WERI-Rb-1 (cell line): Measurements from ENCODE around the gene FGF16.
"Not testable (repeated sequence)": the region's sequence is repeated elsewhere in the genome, so short reads cannot be mapped to it uniquely, and the experiment has no call there.

Experiments used
- DNase-seq: peaks from one replicate; pipeline ENCODE4 v3.0.0-alpha.2; 2020
- H3K27ac ChIP-seq: fragments of 250-450 bp; sonication (Bioruptor Pico); 2 replicates; pipeline ENCODE4 v1.5.1; 2020; ENCODE audit warnings: mild to moderate bottlenecking, moderate library complexity
- H3K27me3 ChIP-seq: fragments of 250-450 bp; sonication (Bioruptor Pico); 2 replicates; pipeline ENCODE4 v1.5.1; 2021; ENCODE audit warnings: mild to moderate bottlenecking, low read depth, moderate library complexity; ENCODE audit not compliant: insufficient read depth, severe bottlenecking
- H3K36me3 ChIP-seq: fragments of 250-450 bp; sonication (Bioruptor Pico); 2 replicates; pipeline ENCODE4 v1.5.1; 2020; ENCODE audit warnings: mild to moderate bottlenecking, moderate library complexity
- H3K4me3 ChIP-seq: 2 replicates; pipeline ENCODE4 v1.5.1; 2011; ENCODE audit warnings: low read depth, mild to moderate bottlenecking, control low read depth, low read length
- H3K9me3 ChIP-seq: fragments of 250-450 bp; sonication (Bioruptor Pico); 2 replicates; pipeline ENCODE4 v1.5.1; 2021; ENCODE audit warnings: mild to moderate bottlenecking, moderate library complexity; ENCODE audit not compliant: severe bottlenecking
- CTCF ChIP-seq: IDR thresholded peaks from 2 replicates; pipeline ENCODE4 v1.5.1; 2011; ENCODE audit warnings: low read depth, mild to moderate bottlenecking, control low read depth, inconsistent platforms, low read length

The FGF16 gene

DNA sequence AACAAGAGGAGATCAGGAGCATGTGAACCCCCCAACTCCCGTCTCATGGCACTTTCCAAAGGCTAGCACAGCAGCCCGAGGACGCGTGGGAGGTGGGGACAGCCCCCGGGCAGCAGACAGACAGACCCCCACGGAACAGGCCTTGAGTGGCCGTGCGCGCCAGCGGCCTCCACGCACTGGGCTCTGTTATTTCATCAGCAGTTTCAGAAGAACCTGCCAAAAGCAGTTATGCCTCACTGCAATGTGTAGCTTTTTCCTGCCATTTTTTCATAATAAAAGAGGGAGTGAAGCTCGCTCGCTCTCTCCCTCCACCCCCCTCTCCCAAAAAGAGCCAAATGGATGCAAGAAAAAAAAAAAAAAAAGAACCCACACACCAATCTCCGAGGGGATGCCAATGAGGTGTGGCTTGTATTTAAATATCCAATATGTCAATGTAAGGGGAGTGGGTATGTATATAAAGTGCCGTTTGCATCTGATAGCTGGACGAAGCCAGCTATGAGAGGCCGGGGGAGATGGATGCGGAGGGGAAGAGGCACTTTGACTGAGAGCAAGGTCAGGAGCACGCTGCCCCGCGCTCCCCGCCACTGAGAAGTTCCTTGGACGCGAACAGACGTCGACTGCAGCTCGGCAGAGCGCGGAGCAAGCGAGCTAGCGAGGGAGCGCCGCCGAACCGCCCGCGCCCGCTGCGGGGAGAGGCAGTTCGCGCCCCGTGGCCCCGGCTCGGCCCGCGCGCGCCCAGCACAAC is at the start of gene FGF16:
Gene FGF16 (plus strand): TSS at position 482 of the 745 bp plus-strand sequence. CDS start 286 bp downstream, outside the sequence.
- Histone ChIP-seq H3K4me3 (no peak within 1 kb of the TSS), H3K36me3 (no peaks in the 10 kb centered on the region), H3K9me3 (no peaks in the 10 kb centered on the region), H3K27me3 (peaks cover 2% of the 10 kb centered on the region), H3K27ac (no peak within 1 kb of the TSS)
- TF ChIP-seq CTCF, result no peak
- DNase-seq, result no peak

DNA sequence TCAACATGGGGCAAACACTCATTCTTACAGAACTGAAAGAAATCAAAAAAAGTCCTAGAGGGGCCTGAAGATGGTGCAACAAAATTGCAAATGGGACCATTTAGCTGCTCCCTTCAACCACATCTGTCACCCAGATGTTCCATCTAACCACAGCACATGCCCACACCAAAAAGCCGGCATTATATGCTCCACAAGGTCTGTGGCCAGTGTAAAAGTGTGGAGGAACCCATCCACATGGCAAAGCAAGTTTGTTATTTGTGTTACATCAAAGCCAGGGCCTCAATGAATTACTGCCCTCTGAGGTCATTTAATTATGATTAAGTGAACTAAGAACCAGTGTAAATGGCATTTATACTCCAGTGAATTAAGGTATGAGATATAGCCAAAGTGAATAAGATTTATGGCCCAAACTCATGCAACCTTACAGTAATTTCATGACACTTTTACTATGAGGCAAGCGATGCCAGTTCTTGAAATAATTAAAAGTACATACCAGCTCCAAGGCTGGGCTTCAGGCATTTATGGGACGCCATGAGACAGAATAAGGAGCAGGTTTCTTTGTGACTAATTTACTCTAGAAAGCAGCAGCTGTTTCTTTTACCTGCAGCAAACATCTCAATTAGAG is 48.7 kb upstream of the FGF16 start:
- H3K9me3 ChIP-seq, result peaks cover 2% of the 10 kb centered on the region
- no peak for DNase-seq
- no peak overlapping the region for H3K27ac ChIP-seq
- H3K27me3 ChIP-seq, result peaks cover 5% of the 10 kb centered on the region
- H3K4me3 ChIP-seq, result no peak overlapping the region
- no peak for TF ChIP-seq CTCF
- no peaks in the 10 kb centered on the region for H3K36me3 ChIP-seq

DNA sequence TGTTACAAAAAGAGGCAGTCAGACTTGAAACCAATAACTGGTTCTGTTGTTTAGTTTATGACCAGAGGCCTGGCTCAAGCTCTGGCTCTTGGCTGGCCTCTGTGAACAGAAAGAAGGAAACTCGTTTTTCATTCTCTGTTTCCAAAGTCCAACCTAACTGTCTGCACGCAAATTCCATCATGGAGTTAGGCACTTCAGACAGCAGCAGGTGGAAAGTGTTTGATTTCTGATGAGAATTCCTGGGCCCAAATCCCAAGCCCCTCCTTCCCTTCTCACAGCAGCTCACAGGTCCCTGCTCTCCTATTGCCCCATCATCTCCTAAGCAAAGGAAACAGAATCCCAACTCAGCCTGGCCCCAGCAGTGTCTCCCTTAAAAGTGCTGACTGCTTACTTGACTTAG is 42.8 kb upstream of the FGF16 start:
- no peak overlapping the region for H3K27ac ChIP-seq
- H3K9me3 ChIP-seq, result no peaks in the 10 kb centered on the region
- no peak for DNase-seq
- H3K4me3 ChIP-seq, result no peak overlapping the region
- no peaks in the 10 kb centered on the region for H3K36me3 ChIP-seq
- TF ChIP-seq CTCF, result no peak
- peaks cover 3% of the 10 kb centered on the region for H3K27me3 ChIP-seq

DNA sequence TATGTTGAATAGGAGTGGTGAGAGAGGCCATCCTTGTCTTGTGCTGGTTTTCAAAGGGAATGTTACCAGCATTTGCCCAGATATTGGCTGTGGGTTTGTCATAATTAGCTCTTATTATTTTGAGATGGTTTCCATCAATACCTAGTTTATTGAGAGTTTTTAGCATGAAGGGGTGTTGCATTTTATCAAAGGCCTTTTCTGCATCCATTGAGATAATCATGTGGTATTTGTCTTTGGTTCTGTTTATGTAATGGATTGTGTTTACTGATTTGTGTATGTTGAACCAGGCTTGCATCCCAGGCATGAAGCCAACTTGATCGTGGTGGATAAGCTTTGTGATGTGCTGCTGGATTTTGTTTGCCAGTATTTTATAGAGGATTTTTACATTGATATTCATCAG is 39.4 kb upstream of the FGF16 start:
- H3K27me3 ChIP-seq, H3K36me3 ChIP-seq, H3K4me3 ChIP-seq, H3K27ac ChIP-seq, H3K9me3 ChIP-seq, DNase-seq: not testable (repeated sequence)

DNA sequence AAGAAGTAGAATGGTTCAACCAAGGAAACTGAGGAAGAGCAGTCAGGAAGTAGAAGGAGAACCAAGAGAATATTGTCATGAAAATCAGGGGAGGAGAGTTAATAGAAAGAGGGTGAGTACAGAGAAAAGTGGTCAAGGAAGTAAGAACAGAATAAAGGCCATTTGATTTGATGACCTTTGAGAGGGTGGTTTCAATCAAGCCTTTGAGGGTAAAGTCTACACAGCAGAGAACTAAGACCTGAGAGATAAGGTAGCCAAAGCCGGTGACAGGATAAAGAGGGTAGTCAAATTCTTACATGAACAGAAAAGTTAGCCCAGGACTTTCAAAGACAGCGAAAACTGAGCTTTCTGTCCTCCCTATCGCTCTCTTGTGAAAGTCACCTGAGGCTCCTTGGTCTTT is 34.6 kb upstream of the FGF16 start:
- Histone ChIP-seq H3K27ac (no peak overlapping the region), H3K4me3 (no peak overlapping the region), H3K9me3 (no peaks in the 10 kb centered on the region), H3K27me3 (no peaks in the 10 kb centered on the region), H3K36me3 (no peaks in the 10 kb centered on the region)
- no peak for TF ChIP-seq CTCF
- DNase-seq, result no peak

- peak; percentile 36; the same call in 1 of the 2 replicates for TF ChIP-seq CTCF
- no peaks in the 10 kb centered on the region for H3K27me3 ChIP-seq
- no peak for DNase-seq
- no peak overlapping the region for H3K4me3 ChIP-seq
- no peaks in the 10 kb centered on the region for H3K9me3 ChIP-seq
- H3K27ac ChIP-seq, result no peak overlapping the region
- no peaks in the 10 kb centered on the region for H3K36me3 ChIP-seq
Measured at GRCh38 chrX:77415161-77415560, 32.0 kb upstream of the FGF16 start.
